SK-N-SH treated with all-trans-retinoic acid at 6 μM for 48 hours (cell line): Measurements from ENCODE around the gene FYTTD1.

Source experiments
- ATAC-seq: fragments of 200-7000 bp; cut with Tn5 transposase; 3 replicates; pipeline ENCODE4 v1.9.1; 2020; ENCODE audit warnings: mild to moderate bottlenecking, moderate library complexity
- ARNTL ChIP-seq: fragments of 450-650 bp; formaldehyde crosslinking; IDR thresholded peaks from 2 replicates; pipeline ENCODE4 v1.5.0; 2020; ENCODE audit warnings: low read depth, mild to moderate bottlenecking, moderate library complexity, borderline replicate concordance
- BACH2 ChIP-seq: fragments of 250-450 bp; sonication (Bioruptor Pico); IDR thresholded peaks from 2 replicates; pipeline ENCODE4 v1.9.0; 2021; ENCODE audit warnings: mild to moderate bottlenecking, borderline replicate concordance
- CSDC2 ChIP-seq: fragments of 250-450 bp; sonication (Bioruptor Pico); IDR thresholded peaks from 2 replicates; pipeline ENCODE4 v1.5.0; 2020; ENCODE audit warnings: mild to moderate bottlenecking, moderate library complexity
- ESRRG ChIP-seq: fragments of 250-450 bp; sonication (Bioruptor Pico); IDR thresholded peaks from 2 replicates; pipeline ENCODE4 v1.6.1; 2021; ENCODE audit warnings: mild to moderate bottlenecking
- GLIS3 ChIP-seq: fragments of 250-450 bp; sonication (Bioruptor Pico); IDR thresholded peaks from 2 replicates; pipeline ENCODE4 v1.5.0; 2020; ENCODE audit warnings: mild to moderate bottlenecking, moderate library complexity
- ISL1 ChIP-seq: fragments of 250-450 bp; sonication (Bioruptor Pico); IDR thresholded peaks from 2 replicates; pipeline ENCODE4 v2.1.2; 2022; ENCODE audit warnings: mild to moderate bottlenecking, moderate library complexity
- OSR1 ChIP-seq: fragments of 250-450 bp; sonication (Bioruptor Pico); IDR thresholded peaks from 2 replicates; pipeline ENCODE4 v1.8.0; 2022; ENCODE audit warnings: moderate library complexity, mild to moderate bottlenecking, inconsistent platforms
- PPARA ChIP-seq: fragments of 250-450 bp; sonication (Bioruptor Pico); IDR thresholded peaks from 2 replicates; pipeline ENCODE4 v1.5.0; 2020; ENCODE audit warnings: mild to moderate bottlenecking, borderline replicate concordance
- RARB ChIP-seq: fragments of 250-450 bp; sonication (Bioruptor Pico); IDR thresholded peaks from 2 replicates; pipeline ENCODE4 v1.8.0; 2021; ENCODE audit warnings: mild to moderate bottlenecking, moderate library complexity
- SNAI2 ChIP-seq: fragments of 250-450 bp; sonication (Bioruptor Pico); IDR thresholded peaks from 2 replicates; pipeline ENCODE4 v1.5.0; 2020; ENCODE audit warnings: mild to moderate bottlenecking, moderate library complexity
- TCF4 ChIP-seq: fragments of 250-450 bp; sonication (Bioruptor Pico); IDR thresholded peaks from 2 replicates; pipeline ENCODE4 v1.8.0; 2021; ENCODE audit warnings: mild to moderate bottlenecking, moderate library complexity, borderline replicate concordance
- TOX ChIP-seq: fragments of 250-450 bp; sonication (Bioruptor Pico); IDR thresholded peaks from 2 replicates; pipeline ENCODE4 v1.8.0; 2021; ENCODE audit warnings: mild to moderate bottlenecking, moderate library complexity, borderline replicate concordance
- ZC3H10 ChIP-seq: fragments of 250-450 bp; sonication (Bioruptor Pico); IDR thresholded peaks from 2 replicates; pipeline ENCODE4 v1.5.1; 2021; ENCODE audit warnings: mild to moderate bottlenecking, moderate library complexity
- ZFP3 ChIP-seq: fragments of 250-450 bp; sonication (Bioruptor Pico); IDR thresholded peaks from 2 replicates; pipeline ENCODE4 v1.5.0; 2020; ENCODE audit warnings: mild to moderate bottlenecking, moderate library complexity
- ZFP30 ChIP-seq: fragments of 450-650 bp; formaldehyde crosslinking; IDR thresholded peaks from 2 replicates; pipeline ENCODE4 v1.5.0; 2022; ENCODE audit warnings: mild to moderate bottlenecking, moderate library complexity
- ZNF565 ChIP-seq: fragments of 450-650 bp; formaldehyde crosslinking; conservative IDR thresholded peaks from 2 replicates; pipeline ENCODE4 v1.5.0; 2020; ENCODE audit warnings: low read depth, mild to moderate bottlenecking, moderate library complexity
- ZNF70 ChIP-seq: fragments of 450-650 bp; formaldehyde crosslinking; IDR thresholded peaks from 2 replicates; pipeline ENCODE4 v1.5.0; 2020; ENCODE audit warnings: mild to moderate bottlenecking, moderate library complexity
- ZNF8 ChIP-seq: fragments of 450-650 bp; formaldehyde crosslinking; IDR thresholded peaks from 2 replicates; pipeline ENCODE4 v1.5.0; 2020; ENCODE audit warnings: mild to moderate bottlenecking, moderate library complexity
- TF ChIP-seq, protein P1 (sequence below): fragments of 250-450 bp; sonication (Bioruptor Pico); IDR thresholded peaks from 2 replicates; pipeline ENCODE4 v1.8.0; 2021; ENCODE audit warnings: low read depth, mild to moderate bottlenecking, moderate library complexity, borderline replicate concordance
- TF ChIP-seq, protein P2 (sequence below): fragments of 250-450 bp; sonication (Bioruptor Pico); IDR thresholded peaks from 2 replicates; pipeline ENCODE4 v1.5.1; 2020; ENCODE audit warnings: low read depth, mild to moderate bottlenecking, moderate library complexity
- TF ChIP-seq, protein P3 (sequence below): fragments of 250-450 bp; sonication (Bioruptor Pico); IDR thresholded peaks from 2 replicates; pipeline ENCODE4 v1.5.1; 2021; ENCODE audit warnings: mild to moderate bottlenecking, moderate library complexity
- TF ChIP-seq, protein P4 (sequence below): fragments of 250-450 bp; sonication (Bioruptor Pico); IDR thresholded peaks from 2 replicates; pipeline ENCODE4 v1.8.0; 2020; ENCODE audit warnings: mild to moderate bottlenecking, moderate library complexity, borderline replicate concordance
- TF ChIP-seq, protein P5 (sequence below): fragments of 250-450 bp; sonication (Bioruptor Pico); IDR thresholded peaks from 2 replicates; pipeline ENCODE4 v1.5.0; 2020; ENCODE audit warnings: mild to moderate bottlenecking, moderate library complexity

FYTTD1 gene

DNA sequence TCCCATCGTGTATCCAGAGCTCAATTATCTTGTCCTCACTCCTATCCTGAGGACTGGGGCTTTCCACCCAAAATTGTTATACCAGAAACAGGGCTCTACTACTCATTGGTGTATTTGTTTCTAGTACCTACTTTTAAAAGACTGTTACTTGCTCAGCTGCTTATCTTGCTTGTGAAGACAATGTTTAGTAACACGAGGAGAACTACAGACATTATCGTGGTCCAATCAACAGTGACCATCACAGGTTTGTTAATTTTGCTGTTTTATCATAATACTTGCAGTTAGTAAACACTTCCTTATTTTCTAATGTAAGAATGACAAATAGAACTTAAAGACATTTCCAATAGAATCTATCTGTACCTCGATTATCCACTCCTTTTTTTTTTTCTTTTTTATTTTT is 54.8 kb downstream of the FYTTD1 start:
- no peak for ATAC-seq
- TF ChIP-seq ZNF8, result no peak
- TF ChIP-seq, protein P1, sequence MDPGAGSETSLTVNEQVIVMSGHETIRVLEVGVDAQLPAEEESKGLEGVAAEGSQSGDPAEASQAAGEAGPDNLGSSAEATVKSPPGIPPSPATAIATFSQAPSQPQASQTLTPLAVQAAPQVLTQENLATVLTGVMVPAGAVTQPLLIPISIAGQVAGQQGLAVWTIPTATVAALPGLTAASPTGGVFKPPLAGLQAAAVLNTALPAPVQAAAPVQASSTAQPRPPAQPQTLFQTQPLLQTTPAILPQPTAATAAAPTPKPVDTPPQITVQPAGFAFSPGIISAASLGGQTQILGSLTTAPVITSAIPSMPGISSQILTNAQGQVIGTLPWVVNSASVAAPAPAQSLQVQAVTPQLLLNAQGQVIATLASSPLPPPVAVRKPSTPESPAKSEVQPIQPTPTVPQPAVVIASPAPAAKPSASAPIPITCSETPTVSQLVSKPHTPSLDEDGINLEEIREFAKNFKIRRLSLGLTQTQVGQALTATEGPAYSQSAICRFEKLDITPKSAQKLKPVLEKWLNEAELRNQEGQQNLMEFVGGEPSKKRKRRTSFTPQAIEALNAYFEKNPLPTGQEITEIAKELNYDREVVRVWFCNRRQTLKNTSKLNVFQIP (CRISPR knock-in tag), result no peak
- TF ChIP-seq GLIS3, result no peak
- TF ChIP-seq ZNF70 (CRISPR knock-in tag), result no peak
- no peak for TF ChIP-seq ESRRG (CRISPR knock-in tag)
- no peak for TF ChIP-seq RARB (CRISPR knock-in tag)
- TF ChIP-seq PPARA (CRISPR knock-in tag), result no peak
- TF ChIP-seq, protein P2, sequence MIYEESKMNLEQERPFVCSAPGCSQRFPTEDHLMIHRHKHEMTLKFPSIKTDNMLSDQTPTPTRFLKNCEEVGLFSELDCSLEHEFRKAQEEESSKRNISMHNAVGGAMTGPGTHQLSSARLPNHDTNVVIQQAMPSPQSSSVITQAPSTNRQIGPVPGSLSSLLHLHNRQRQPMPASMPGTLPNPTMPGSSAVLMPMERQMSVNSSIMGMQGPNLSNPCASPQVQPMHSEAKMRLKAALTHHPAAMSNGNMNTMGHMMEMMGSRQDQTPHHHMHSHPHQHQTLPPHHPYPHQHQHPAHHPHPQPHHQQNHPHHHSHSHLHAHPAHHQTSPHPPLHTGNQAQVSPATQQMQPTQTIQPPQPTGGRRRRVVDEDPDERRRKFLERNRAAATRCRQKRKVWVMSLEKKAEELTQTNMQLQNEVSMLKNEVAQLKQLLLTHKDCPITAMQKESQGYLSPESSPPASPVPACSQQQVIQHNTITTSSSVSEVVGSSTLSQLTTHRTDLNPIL (CRISPR knock-in tag), result no peak
- no peak for TF ChIP-seq ZFP3 (CRISPR knock-in tag)
- no peak for TF ChIP-seq TOX
- no peak for TF ChIP-seq BACH2 (CRISPR knock-in tag)
- no peak for TF ChIP-seq ISL1 (CRISPR knock-in tag)
- TF ChIP-seq ZNF565 (CRISPR knock-in tag), result no peak

DNA sequence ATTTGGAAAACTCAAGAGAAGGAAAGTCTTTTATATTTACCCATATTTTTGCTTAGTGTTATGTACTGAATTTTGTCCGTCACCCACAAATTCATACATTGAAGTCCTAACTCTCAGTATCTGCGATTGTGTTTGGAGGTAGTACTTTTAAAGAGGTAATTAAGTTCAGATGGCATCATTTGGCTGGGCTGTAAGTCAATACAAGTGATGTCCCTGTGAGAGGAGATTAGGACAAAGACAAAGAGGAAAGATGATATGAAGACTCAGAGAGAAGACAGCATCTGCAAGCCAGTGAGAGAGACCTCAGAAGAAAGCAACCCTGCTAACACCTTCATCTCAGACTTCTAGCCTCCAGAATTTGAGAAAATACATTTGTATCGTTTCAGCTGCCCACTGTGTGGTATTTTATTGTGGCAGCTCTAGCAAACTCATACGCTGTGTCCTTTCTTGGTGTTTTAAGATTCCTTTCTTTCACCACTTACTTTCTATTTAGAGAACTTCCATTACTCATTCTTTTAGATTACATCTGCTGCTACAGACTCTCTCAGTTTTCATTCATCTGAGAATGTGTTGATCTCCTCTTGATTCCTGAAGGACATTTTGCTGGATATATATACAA is 58.4 kb downstream of the FYTTD1 start:
- TF ChIP-seq, protein P3, sequence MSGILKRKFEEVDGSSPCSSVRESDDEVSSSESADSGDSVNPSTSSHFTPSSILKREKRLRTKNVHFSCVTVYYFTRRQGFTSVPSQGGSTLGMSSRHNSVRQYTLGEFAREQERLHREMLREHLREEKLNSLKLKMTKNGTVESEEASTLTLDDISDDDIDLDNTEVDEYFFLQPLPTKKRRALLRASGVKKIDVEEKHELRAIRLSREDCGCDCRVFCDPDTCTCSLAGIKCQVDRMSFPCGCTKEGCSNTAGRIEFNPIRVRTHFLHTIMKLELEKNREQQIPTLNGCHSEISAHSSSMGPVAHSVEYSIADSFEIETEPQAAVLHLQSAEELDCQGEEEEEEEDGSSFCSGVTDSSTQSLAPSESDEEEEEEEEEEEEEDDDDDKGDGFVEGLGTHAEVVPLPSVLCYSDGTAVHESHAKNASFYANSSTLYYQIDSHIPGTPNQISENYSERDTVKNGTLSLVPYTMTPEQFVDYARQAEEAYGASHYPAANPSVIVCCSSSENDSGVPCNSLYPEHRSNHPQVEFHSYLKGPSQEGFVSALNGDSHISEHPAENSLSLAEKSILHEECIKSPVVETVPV (CRISPR knock-in tag), result no peak
- TF ChIP-seq ZNF8 (no peak), SNAI2 (CRISPR knock-in tag) (no peak), ZNF565 (CRISPR knock-in tag) (no peak), TOX (no peak), TCF4 (CRISPR knock-in tag) (no peak), ZNF70 (CRISPR knock-in tag) (no peak), ZFP3 (CRISPR knock-in tag) (no peak), ARNTL (CRISPR knock-in tag) (no peak), RARB (CRISPR knock-in tag) (no peak), BACH2 (CRISPR knock-in tag) (no peak), GLIS3 (no peak), ZC3H10 (CRISPR knock-in tag) (no peak)
- TF ChIP-seq, protein P4, sequence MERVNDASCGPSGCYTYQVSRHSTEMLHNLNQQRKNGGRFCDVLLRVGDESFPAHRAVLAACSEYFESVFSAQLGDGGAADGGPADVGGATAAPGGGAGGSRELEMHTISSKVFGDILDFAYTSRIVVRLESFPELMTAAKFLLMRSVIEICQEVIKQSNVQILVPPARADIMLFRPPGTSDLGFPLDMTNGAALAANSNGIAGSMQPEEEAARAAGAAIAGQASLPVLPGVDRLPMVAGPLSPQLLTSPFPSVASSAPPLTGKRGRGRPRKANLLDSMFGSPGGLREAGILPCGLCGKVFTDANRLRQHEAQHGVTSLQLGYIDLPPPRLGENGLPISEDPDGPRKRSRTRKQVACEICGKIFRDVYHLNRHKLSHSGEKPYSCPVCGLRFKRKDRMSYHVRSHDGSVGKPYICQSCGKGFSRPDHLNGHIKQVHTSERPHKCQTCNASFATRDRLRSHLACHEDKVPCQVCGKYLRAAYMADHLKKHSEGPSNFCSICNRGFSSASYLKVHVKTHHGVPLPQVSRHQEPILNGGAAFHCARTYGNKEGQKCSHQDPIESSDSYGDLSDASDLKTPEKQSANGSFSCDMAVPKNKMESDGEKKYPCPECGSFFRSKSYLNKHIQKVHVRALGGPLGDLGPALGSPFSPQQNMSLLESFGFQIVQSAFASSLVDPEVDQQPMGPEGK, result no peak
- ATAC-seq, result peak; percentile 61

DNA sequence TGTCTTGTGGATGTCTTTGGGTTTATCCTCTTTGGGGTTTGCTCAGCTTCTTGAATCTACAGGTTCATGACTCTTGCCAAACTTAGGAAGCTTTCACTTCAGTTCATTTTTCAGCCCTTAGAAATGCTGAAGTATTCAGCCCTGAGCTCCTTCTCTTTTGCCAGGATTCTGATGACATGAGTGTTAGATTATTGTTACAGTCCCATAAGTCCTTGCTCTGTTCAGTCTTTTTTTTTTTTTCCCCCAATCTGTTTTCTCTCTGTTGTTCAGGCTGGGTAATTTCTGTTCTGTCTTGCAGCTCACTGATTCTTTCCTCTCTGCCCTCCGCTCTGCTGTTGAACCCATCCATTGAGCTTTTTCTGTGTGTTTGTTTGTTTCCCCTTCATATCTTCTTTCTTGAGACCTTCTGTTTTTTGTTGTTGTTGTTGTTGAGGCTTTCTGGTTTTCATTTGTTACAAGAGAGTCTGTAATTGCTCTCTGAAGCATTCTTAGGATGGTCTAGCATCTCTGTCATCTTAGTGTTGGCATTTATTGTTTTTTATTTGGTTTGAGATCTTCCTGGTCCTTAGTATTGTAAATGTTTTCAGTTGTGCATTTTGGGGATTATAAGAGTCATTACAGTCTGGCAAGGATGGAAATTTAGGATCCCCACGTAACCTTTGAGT is 59.8 kb downstream of the FYTTD1 start:
- TF ChIP-seq ZNF565 (CRISPR knock-in tag), result no peak
- TF ChIP-seq, all 23 proteins: peak for 0
- ATAC-seq, result peak; percentile 84

DNA sequence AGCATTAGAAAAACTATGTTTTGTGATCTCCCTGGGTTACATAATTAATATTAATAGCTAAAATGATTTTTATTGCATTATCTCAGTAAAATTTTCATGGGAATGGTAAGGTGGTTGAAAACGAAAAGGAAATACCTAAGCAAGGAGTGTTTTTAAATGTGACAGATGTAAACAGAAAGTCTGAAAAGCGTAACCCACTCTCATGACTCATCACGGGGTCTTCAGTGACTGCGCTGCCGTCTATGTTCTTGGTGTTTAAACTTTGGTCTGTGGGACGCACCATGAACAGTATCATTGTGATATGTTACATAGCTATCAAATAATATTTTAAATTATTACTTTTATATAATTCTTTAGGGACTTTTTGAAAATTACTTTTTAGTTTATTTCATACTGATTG is 61.2 kb downstream of the FYTTD1 start:
- no peak for TF ChIP-seq OSR1 (CRISPR knock-in tag)
- TF ChIP-seq ZNF70 (CRISPR knock-in tag), result no peak
- TF ChIP-seq, protein P4, result no peak
- no peak for TF ChIP-seq PPARA (CRISPR knock-in tag)
- TF ChIP-seq CSDC2 (CRISPR knock-in tag), result no peak
- TF ChIP-seq, protein P5, sequence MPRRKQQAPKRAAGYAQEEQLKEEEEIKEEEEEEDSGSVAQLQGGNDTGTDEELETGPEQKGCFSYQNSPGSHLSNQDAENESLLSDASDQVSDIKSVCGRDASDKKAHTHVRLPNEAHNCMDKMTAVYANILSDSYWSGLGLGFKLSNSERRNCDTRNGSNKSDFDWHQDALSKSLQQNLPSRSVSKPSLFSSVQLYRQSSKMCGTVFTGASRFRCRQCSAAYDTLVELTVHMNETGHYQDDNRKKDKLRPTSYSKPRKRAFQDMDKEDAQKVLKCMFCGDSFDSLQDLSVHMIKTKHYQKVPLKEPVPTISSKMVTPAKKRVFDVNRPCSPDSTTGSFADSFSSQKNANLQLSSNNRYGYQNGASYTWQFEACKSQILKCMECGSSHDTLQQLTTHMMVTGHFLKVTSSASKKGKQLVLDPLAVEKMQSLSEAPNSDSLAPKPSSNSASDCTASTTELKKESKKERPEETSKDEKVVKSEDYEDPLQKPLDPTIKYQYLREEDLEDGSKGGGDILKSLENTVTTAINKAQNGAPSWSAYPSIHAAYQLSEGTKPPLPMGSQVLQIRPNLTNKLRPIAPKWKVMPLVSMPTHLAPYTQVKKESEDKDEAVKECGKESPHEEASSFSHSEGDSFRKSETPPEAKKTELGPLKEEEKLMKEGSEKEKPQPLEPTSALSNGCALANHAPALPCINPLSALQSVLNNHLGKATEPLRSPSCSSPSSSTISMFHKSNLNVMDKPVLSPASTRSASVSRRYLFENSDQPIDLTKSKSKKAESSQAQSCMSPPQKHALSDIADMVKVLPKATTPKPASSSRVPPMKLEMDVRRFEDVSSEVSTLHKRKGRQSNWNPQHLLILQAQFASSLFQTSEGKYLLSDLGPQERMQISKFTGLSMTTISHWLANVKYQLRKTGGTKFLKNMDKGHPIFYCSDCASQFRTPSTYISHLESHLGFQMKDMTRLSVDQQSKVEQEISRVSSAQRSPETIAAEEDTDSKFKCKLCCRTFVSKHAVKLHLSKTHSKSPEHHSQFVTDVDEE, result no peak
- TF ChIP-seq ZFP30 (CRISPR knock-in tag), result no peak
- TF ChIP-seq TOX, result no peak
- no peak for TF ChIP-seq ARNTL (CRISPR knock-in tag)
- no peak for TF ChIP-seq SNAI2 (CRISPR knock-in tag)
- no peak for TF ChIP-seq RARB (CRISPR knock-in tag)
- no peak for TF ChIP-seq ZNF8
- no peak for TF ChIP-seq TCF4 (CRISPR knock-in tag)
- no peak for ATAC-seq
